Central memory CD4-positive, alpha-beta T cell (primary cell): ENCODE data around the gene WDR5.

Experiments used
- DNase-seq: peaks from one replicate; pipeline ENCODE4 v3.0.0; 2022

WDR5 gene

DNA sequence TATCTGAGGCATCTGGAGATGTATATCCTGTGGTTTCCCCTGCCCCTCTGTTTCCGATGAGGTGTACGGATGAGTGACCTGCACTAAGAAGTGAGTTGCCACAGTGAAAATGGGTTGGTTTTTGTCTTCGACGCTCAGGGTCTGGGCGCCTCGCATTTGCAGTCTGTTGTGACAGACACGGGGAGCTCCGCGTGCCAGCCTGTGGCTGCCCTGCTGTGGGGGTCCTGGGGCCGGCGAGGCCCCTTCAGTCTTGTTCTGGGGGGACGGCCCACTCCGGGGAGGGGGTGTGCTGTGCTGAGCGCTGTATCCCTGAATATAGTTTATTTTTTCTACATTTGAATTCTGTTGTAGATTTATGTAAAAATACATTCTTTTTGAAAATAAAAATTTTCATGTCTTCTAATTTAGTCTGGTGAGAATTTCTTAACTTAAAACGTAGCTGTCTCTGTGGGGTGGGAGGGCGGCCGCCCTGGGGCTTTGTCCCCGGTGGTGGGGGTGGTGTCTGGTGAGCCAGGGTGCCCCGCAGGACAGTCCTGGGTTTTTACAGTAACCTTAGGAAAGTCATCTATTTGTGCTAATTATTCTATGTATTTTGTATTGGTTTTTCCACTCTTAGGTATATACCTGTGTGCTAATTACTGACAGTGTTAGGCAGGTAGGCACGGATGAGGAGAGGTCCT, 23.8 kb downstream of the WDR5 start:
- DNase-seq, result no peak

DNA sequence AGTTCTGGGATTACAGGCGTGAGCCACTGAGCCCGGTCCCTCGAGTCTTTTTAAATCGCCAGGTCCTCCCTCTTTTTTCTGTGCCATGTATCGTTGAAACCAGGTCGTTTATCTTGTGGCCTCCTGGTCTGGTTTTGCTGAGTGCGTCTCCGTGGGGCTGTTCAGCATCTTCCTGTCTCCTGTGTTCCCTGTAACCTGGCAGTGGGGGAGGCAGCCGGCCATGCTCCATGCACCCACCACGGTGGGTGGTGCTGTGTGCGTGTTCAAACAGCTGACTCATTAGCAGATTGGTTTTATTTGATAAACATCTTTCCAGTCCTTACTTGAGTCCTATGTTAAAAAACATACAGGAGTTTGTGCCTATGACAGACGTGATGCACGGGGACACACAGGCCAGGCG, 25.8 kb downstream of the WDR5 start:
- no peak for DNase-seq

DNA sequence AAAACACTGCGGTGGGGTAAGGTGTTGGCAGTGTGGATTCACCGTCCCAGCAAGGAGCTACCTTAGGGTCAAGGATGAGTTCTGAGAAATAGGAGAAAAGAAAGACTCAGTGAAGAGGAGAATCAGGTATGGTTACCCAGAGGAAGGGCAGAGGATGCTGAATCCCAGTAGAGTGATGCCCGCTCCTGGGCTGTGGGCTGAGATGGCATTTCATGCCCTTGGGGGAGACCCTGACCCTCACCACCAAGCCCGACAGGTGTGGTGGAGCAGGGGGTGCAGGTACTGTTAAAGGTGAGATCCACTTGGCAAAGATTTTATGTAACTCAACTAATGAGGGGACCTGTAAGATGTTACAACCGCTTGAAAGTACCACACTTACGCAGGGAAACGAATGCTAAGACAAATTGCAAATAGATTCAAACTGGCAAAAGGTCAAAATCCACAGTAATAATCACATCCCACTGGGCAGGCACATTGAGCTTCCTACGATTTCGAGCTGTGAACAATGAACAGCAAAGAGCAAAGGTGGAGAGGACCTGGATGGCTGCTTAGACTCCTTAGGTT, 26.4 kb downstream of the WDR5 start:
- DNase-seq, result no peak

DNA sequence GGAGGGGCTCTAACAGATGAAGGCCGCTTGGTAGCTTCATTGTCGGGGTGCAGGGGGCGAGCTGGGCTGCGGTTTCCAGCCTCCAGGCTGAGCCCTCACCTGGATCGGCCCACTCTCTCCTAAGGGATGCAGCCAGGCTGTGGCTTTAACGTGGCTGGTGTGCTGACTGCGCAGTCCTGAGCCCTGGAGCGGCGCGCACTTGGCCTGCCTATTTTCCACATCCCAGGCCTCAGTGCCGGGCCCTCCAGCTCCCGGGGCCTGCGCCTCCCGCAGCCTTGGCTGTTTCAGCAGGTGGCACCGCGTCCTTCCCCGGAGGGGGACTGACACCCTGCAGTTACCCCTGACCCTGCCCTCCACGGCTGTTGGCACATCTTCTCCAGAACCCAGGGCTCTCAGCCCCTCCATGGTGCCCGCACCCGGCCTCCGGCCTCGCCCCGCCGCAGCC, 27.1 kb downstream of the WDR5 start:
- DNase-seq, result peak; percentile 9

DNA sequence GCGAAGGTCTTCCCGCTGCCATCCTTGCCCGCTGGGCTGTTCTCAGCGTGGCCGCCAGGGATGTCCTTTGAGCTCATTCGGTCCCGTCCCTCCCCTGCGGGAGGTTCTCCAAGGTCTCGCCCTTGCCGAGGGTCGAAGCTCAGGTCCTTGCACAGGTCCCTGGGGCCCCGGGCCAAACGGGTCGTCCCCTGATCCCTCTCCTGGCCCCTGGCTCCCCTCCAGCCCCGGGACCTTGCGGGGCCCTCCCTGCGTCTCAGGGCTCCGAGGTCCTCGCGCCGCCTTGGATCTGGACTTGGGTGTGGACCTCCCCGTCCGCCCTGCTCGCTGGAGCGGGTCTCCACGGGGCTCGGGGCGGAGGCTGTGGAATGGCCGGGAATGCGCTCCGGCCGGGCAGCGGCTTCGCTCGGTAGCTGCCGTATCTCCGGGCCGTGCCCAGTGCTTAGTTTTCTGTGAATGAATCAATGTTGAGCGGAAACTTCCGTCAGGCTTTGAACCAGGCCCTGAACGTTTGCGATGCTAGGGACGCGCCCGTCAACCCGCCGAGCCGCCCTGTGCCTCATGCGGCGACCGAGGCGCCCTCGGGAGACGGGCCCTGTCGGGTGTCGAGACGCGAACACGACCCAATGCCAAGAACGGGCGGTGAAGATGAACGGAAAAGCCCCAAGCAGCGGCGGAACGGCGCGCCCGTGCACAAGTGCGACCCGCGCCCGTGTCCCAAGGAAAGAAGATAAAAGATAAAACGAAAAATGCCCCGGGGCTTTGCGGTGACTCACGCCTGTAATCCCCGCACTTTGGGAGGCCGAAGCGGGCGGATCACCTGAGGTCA, 27.7 kb downstream of the WDR5 start:
- DNase-seq, result peak; percentile 69

DNA sequence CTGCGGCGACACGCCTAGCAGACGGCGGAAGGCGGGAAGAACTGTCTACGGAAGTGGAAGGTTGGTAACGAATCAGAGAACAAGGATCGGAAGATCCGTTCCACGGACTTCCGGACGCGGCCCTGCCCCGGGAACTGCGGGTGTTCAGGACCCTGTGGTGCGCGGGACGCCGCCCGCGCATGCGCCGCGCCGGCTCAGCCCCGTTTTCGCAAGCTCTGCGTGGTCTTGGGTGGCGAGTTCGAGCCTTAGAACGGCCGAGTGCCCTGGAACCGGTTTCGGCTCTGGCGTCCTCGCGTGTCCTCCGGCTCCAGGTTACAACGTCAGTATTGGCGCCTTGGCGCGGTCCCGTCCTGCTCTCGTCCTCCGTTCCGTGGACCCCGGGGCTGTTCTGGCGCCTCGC, 29.0 kb downstream of the WDR5 start:
- no peak for DNase-seq

DNA sequence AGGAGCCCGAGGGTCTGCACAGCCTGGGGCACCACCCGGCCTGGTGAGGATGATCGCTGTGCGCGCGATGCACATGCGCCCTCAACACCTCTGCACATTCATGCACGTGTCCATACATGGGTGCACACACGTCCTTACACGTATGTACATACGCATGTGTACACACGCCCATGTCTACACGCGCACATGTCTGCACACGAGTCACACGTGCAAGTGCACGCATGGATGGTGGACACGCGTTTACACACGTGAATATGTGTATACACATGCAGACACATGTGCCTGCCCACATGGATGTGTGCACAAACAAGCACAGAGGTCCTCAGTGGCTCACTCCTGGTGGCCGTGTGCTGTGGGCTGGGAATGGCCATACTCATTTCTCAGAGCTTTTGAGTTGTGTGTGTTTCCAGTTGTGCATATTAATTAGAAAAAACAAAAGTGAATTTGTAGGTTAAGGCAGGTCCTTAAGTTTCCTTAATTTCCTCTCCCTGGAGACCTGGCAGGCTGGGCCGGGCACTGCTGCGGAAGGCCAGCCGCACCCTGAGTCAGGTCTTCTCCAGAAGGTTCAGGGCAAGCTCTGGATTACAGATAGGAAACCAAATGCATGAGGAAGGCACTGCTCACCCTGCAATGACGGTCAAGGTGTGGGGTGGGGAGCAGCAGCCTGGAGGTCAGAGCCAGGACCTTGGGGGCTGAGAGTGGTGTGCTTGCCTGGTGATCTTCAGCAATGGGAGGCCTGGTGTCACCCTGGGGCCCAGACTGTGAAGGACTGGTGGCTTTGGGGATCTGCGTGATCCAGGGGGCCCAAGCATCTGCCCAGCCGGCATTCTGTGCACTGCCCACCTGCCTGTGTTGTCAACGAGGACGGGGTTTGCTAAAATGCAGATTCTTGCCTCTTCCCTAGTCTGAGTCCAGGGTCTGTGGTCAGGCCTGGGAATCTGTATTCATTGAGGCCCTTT, 29.8 kb downstream of the WDR5 start:
- DNase-seq, result peak; percentile 44

DNA sequence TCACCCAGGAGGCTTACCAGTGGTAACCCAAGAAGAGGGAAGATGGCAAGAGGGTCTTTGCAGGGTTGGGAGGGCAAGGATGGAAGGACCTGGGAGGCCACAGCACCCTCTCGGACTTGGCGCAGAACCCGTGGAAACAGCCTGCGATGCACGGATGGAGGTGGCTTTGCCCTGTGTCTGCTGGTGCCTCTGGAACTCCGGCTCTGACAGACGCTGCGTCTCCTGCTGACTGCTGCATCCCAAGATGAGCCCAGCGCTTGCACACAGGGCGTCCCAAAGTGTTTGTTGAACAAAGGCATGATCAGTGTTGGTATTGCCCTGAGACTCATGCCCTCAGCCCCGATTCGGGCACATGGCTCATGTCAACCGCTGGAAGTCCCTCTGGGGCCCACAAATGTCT, 30.5 kb downstream of the WDR5 start:
- no peak for DNase-seq

DNA sequence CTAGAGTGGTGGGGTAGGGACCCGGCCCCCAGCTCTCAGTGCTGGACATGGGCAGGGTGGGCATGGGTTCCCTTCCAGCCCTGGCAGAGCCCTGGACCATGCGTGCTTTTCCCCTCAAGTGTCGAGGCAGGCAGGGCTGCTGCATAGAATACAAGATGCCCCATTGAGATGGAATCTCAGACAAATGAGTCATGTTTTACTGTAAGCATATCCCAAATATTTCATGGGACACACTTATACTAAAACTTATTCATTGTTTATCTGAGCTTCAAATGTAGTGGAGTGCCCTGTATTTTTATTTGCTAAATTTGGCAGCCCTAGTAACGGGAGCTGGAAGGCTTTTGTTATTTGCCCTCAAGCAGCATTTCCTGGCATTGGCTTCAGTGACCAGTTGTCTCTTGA, 31.6 kb downstream of the WDR5 start:
- DNase-seq, result no peak

DNA sequence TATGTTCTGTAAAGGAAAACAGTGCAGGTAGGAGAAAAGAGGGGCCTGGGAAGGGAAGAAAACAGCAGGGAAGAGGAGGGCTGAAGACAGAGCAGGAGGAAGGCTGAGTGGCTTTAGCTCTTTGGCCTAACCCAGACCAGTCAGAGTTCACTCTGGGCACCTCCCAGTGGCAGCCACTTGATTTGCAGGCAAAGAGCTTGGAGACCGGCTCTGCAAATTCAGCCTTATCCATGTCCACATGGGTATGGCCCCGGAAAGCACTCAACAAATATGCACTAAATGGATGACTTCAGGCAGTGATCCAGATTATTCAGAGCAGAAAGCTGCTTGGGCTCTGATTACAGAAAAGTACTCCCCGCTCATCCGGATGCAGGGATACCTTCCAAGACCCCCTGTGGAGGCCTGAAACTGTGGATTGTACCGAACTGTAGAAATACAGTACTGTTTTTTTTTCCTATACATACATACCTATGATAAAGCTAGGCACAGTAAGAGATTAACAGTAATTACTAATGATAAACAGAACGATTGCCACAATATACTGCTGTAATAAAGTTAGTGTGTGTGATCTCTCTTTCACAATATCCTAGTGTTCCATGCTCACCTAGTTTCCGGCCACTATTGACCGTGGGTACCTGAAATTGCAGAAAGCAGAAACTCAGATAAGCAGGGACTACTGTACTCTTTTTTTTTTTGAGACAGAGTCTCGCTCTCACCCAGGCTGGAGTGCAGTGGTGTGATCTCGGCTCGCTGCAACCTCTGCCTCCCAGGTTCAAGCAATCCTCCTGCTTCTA, 33.1 kb downstream of the WDR5 start:
- no peak for DNase-seq

DNA sequence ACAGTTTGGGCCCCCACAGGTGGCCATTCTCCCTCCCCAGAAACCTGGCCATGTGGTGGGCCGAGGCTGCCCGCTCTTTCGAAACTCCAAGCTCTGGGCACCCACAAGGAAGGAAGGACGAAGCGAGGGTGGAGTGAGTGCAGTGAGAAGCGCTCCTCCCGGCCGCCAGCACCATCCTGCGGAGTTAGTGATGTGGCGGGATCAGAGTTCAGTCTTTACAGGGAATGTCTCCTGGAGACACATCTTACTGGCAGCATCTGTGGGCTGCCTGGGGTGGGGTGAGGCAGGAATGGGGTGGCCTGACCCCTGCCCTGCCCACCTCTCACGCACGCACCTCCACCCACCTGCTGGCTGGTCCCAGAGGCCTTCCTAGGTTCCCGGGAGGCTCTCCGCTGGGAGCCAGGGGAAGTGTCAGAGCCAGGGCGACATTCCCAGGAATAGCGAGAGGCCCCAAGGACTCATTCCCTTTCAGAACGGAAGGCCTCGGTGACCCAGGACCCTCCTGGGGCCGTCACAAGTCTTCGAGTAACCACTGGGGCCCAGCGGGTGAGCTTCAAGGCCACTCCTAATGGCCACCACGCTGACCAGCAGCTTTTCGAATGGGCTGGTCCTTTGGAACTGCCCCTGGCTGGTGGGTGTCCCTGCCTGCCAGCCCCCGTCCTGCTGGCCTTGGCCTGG, 34.0 kb downstream of the WDR5 start:
- no peak for DNase-seq

DNA sequence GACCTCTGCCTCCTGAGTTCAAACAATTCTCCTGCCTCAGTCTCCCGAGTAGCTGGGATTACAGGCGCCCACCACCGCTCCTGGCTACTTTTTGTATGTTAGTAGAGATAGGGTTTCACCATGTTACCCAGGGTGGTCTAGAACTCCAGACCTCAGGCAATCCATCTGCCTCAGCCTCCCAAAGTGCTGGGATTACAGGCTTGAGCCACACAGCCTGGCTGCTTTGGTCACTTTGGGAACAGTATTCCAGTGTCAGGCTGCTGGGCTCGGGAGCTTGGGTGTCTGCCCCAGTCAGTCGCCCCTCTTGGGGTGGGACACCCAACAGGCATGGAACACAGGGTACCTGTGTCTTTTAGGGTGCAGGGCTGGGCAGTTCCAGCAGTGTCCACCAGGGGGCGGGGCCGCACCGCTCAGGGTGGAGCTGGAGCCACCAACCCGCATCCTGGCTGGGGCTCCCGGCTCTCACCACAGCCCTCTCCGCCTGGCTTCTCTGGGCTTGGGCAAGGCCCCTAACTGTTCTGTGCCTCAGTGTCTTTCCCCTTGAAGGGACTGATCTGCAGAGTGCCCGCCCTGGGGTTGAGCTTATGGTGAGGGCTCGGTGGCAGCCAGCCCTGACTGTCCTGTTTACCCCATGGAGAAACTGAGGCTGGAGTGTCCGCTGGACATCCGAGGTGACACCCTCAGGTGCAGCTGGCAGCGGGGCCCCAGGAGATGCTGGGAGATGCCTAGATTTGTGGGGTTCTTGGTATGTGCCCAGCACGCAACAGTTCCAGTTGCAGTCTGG, 34.8 kb downstream of the WDR5 start:
- no peak for DNase-seq

DNA sequence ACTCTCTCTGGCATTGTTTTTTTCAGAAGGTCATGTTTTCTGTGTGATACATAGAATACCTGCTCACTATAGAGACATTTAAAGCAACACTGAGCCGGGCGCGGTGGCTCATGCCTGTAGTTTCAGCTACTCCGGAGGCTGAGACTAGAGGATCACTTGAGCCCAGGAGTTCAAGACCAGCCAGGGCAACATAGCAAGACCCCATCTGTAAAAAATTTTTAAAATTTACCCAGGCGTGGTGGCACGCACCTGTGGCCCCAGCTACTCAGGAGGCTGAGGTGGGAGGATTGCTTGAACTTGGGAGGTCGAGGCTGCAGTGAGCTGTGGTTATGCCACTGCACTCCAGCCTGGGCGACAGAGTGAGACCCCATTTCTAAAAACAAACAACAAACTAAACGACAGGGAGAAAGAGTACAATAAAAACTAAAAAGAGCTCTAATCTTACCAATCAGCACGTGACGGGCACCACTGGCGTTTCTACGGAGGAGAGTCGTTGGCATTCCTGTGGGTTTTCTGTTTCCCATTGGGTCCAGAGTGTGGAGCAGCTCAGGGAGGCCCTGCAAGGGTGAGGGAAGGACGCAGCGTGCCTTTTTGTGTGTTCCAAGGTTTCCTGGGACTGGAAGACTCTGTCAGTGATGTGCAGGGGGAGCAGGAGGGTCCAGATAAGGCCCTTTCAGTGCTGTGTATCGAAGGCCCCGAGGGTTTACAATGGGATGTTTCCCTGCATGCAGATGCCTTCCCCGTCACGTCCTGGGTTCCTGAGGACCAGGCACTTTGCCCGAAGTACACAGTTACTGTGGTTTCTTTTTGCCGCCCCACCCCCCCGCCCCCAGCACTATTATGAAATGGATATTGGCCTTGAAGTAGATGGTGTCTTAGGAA, 35.7 kb downstream of the WDR5 start:
- DNase-seq, result no peak

DNA sequence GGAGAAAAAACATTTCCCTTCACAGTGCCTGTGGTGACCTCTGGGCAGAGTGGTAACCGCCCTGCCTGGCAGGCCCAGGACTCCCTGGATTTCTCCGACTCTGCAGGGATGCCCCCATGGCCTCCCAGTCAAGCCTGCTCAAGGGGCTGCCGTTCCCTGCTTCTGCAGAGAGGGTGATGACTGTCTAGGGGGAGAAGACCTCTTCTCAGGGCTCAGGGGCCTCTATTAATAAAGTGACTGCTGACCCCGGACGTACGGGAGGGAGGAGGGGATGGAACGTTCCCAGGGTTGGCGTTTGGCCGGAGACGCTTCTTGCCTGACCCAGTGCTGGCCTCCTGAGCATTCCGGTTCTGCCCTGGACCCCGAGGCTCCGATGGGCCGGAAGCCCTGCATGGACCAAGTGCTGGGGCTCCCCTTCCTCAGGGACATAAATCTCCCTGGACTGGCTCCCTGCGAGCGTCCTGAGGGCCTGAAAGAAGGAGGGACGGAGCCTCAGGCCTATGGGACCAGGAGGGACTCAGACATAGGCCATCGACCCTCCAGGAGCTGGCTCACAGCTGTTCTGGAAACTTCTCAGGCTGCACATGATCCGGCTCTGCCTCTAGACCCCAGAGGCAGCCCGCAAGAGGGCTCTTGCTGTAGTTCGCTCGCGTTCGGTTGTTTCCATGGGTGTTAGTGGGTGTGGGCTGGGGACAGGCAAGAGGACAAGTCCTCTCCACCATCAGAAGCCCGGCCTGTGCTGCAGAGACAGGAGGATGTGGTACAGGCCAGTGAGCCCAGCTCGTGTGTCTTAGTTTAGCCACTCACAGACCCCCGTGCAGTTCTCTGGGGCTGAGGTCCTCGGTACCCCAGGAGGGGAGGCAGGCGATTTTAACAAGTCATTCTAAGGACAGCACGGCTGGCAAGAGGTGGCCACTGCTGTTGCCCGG, 36.6 kb downstream of the WDR5 start:
- DNase-seq, result no peak

DNA sequence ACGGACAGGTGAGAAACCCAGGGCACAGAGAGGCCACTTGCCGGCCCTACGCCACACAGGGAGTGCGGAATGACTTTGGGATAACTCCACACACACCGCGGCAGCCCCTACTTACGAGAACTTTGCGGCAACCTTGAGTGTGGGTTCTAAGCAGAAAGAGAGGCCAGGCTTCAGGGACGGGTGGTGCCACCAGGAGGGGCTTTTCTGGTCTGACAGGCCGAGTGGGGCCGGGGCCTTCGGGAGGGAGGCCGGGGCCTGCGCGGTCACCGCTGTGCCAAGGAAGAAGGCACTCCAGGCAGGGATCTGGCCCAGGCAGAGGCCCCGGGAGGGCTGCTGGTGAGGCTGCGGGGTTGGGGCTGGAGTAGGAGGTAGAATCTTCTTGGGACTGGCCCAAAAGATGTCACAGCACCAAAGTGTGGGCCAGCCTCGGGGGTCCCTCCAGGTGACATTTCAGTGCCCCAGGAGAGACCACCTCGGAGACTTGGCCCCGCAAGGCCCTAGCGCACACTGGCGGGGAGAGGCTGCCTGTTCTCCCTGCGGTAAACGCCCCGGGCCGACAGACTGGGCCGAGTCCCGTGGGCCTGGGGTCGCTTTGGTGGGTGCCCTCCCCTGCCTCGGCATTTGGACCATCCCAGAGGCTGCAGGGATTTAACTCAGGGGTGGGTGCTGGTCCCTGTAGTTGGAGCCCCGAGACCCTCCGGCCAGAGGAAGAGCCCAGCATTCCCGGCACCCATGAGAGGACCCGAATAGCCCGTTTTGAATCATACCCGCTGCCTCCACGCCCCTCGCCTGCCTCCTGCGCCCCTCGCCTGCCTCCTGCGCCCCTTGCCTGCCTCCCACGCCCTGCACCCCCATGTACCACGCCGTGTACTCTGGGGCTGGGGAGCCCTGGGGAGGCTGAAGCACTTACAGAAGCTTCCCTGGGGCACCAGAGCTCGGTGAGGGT, 37.5 kb downstream of the WDR5 start:
- DNase-seq, result no peak

DNA sequence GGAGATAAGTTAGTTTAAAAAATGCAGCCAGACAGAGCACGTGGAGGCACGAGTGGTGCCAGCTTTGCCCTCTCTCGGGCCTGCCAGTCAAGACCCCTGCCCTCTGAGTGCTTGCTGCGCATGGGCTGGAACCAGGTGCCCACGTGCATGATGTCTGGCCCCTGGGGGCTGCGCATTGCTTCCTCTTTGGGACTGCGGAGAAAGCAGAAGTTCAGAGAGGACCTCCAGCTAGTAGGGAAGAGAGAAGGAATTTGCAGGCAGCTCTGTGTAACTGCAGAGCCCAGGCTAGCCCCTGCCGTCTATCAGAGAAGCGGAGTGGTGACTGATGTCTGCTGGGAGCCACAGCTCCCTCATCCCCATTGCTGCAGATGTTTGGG, 38.2 kb downstream of the WDR5 start:
- no peak for DNase-seq
